Fibroblast of skin of back (primary cell): Measurements from ENCODE around the gene CCSER2.

Experiments
- DNase-seq: peaks from one replicate; pipeline ENCODE4 v3.0.0-alpha.2; 2013

The CCSER2 gene

DNA sequence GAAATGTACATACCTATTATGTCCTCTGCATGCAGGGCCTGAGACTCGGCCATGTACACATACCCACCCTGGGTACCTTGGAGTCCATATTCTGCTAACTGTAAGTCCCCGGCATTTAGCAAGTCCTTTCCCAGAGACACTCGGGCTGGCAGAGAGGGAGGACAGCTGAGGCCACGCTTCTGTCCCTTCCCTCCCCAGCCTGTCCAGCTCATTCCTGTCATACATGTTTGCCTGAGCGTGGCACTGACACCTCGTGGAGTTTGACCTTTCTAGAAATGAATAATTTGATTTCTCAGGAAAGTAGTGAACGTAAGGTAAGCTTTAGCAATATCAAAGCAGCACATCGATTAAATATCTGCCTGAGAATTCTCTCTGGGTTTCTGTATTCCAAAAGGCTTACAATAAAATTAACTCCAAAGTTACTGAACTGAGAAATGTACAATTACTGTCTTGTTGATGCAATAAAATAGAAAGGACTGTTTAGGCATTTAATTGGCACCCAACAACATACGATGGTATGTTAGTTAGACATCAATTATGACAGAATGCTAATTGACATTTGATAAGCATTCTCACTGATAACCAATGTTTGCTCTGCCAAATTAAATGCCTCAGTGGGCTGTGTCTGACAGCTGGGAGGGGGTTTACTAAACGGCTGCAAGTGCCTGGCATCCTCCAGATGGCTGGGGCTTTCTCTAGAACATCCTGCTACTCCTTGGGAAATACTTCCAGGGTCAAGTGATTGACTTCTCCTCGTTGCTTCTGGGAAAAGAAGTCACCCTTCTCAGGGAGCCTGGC lies 221.2 kb downstream of the CCSER2 start:
- no peak for DNase-seq

DNA sequence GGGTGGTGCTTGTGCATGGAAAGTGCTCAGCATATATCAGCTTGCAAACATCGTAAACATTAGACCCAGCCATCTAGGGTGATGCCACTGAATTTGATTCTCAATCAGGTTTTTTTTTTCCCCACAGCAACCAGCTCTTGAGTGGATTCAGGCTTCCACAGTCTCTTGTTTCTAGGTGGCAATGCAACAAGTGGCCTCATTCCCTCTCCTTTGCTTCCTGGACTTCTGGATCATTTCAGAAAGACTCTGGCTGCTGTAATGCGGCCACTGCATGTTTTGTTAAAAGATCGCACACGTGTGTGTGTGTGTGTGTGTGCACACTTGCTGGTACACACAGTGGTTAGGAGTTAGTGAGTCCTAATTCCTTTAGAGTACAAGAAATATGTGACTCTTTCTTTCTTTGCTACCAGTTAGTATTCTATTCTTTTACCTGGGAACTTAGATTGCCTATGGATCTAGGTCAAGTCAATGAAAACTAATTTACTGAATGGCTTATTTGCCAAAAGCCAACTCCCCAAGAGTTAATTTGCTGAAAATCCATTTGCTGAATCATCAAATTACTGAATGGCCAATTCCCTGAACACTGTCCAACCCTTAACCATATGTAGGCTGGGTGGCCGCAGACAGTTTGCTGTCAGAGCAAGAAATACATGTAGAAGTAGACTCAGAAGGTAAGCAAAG lies 222.5 kb downstream of the CCSER2 start:
- DNase-seq, result no peak

DNA sequence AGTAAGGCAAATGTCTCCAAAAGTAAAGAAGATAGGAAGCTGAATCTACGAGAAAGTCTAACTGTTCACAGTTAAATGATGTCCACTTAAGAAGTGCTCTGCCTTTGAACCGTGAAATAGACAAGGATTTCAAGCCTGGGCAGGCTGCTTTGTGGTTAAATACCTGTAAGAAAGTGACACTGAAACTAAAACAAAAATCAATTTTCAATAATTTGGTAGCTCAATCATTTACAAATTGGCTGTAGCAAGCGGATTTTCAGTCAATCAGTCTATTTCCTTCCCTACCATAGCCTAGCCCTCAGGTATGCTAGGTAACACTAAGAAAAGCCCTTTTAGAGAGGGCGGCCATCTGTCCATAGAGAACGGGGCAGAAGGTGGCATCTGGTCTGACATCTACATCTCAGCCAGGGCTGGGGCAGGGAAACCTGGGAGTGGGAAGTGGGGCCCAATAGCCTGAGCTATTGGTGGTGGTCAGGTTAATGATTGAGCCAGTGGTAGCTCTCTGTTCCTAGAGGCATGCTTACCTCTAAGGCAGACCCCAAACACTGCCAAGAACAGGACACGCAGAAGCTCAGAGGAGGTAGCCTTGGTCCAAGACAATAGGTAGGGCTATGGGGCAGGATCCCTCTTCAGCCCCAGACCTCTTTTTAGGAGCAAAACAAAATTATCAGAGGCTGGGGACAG lies 223.2 kb downstream of the CCSER2 start:
- no peak for DNase-seq

DNA sequence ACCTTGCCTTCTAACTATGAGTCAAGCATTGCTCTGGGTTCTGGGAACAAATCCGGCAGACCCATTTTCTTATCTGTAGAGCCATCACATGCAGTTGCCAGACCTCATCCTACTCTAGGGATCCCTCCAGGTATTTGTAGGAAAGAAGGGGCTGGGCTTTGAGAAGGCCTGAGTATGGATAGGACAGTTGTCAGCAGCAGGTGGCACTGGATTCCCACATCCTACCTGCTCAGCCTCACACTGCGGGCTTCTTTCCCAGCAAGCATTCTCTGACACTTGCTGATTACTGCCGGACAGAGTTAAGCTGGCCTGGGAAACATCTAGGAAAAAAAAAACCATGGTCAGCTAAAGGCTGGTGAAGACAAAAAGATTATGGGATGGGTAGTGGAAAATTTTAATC lies 224.1 kb downstream of the CCSER2 start:
- no peak for DNase-seq

DNA sequence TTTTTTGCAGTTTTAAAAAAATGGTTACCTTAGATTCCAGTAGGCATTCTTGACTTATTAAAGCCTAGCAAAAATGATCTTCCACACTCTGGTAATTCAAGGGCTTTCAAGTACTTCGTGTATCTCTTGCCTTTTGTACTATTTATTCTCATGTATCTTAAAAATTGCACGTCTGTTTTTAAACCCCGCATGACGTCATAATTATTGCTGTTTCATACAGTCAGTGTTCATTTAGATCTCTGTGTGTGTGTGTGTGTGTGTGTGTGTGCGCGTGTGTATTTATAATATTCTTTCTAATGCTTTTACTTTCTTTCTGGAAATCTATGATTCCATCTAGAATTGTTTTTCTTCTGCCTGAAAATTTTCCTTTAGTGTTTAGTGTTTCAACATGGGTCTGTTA lies 234.2 kb downstream of the CCSER2 start:
- DNase-seq, result no peak

DNA sequence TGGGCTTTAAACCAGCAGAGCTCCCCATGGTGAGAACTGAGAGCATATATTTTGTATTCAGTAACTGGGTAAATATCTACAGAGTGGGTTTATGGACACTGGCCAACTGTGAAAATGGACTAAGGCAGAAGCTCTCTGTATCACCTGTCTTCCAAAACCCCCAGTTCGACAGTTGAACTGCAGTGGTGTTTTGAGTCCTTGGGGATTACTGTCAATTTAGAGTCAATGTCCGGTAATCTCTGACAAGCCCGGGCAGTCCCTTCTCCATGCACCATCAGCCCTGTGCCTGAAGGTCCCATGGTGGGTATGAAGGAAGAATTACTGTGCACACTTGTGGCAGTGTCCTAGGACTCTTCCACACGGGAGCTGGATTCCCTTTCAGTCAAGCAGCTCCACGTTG lies 235.0 kb downstream of the CCSER2 start:
- no peak for DNase-seq

DNA sequence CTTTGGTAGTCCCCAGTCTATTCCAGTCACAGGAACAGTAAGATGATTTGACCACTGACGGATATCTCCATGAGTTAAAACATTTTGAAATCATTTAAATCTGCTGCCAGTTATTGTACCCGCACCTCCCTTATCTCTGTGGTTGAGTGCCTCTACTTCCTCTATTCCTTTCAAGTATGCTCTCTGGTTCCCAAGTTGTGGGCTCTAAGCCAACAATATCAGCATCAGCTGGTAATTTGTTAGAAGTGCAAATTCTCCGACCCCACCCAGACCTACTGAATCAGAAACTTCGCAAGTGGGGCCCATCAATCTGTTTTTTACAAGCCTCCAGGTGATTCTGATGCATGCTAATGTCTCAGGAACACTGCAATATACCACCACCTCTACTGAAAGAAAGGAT lies 235.5 kb downstream of the CCSER2 start:
- DNase-seq, result no peak

DNA sequence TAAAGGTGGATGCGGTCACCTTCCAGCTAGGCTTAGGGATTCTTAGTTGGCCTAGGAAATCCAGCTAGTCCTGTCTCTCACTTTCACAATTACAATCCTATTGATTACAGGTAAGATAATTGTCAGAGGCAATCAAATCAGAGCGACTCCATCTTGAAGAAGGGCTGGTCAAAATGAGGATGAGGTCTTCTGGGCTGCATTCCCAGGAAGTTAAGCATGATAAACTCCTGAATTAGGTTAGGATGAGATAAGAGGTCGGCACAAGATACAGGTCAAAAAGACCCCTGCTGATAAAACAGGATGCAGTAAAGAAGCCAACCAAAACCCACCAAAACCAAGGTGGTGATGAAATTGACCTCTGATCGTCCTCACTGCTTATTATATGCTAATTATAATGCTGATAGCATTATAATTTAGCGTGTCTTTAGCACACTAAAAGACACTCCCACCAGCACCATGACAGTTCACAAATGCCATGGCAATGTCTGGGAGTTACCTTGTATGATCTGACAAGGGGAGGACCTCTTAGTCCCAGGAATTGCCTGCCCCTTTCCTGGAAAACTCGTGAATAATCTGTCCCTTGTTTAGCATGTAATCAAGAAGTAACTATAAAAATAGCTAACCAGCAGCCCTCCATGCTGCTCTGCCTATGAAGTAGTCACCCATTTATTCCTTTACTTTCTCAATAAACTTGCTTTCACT lies 237.6 kb downstream of the CCSER2 start:
- DNase-seq, result no peak

DNA sequence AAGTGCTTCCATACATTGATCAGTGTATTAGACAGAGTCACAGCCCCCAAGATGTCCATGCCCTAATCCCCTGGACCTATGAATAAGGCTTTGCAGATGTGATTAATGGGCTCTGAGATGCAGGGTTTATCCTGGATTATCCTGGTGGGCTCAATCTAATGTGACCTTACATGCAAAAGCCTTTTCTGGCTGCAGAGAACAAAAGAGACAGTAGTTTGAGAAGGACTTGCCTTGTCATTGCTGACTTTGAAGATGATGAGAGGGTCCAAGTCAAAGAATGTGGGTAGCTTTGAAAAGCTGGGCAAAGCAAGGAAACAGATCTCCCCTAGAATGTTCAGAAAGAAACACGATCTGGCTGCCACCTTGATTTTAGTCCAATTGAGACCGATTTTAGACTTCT lies 238.7 kb downstream of the CCSER2 start:
- no peak for DNase-seq
